GM23338 (cell line): Measurements from ENCODE around the gene ATG9B. TPM values are rescaled to one million over a fixed set of nuclear protein-coding genes. Genes with fewer than 3 reads are reported as not detected.

Experiments used
- ATAC-seq: fragments of 200-7000 bp; cut with Tn5 transposase; 3 replicates; pipeline ENCODE4 v1.9.1; 2020
- DNase-seq: peaks from one replicate; pipeline ENCODE4 v3.0.0-alpha.2; 2015; ENCODE audit warnings: low spot score
- H2AFZ ChIP-seq: fragments of 200-600 bp; sonication (generic); 2 replicates; pipeline ENCODE4 v1.8.0; 2016; ENCODE audit warnings: antibody characterized with exemption, mild to moderate bottlenecking, moderate library complexity
- H3F3A ChIP-seq: fragments of 200-600 bp; sonication (generic); replicated peaks from 2 replicates; pipeline ENCODE4 v1.8.0; 2017; ENCODE audit warnings: antibody characterized with exemption, mixed run types, low read depth
- H3K27ac ChIP-seq: fragments of 200-600 bp; sonication (generic); 2 replicates; pipeline ENCODE4 v1.6.1; 2016; ENCODE audit warnings: low read depth
- H3K27me3 ChIP-seq: fragments of 200-600 bp; sonication (generic); 2 replicates; pipeline ENCODE4 v1.8.0; 2016; ENCODE audit warnings: mild to moderate bottlenecking, mixed run types, moderate library complexity; ENCODE audit not compliant: insufficient read depth
- H3K36me3 ChIP-seq: fragments of 200-600 bp; sonication (generic); 2 replicates; pipeline ENCODE4 v1.8.0; 2016; ENCODE audit warnings: mild to moderate bottlenecking; ENCODE audit not compliant: insufficient read depth
- H3K4me1 ChIP-seq: fragments of 200-600 bp; sonication (generic); 2 replicates; pipeline ENCODE4 v1.8.0; 2016; ENCODE audit warnings: mild to moderate bottlenecking, moderate library complexity; ENCODE audit not compliant: insufficient read depth
- H3K4me2 ChIP-seq: fragments of 200-600 bp; sonication (generic); 2 replicates; pipeline ENCODE4 v1.7.1; 2017; ENCODE audit warnings: mixed run types
- H3K4me3 ChIP-seq: fragments of 200-600 bp; sonication (generic); 2 replicates; pipeline ENCODE4 v1.6.1; 2016; ENCODE audit warnings: mixed run types
- H3K79me2 ChIP-seq: fragments of 200-600 bp; sonication (generic); replicated peaks from 2 replicates; pipeline ENCODE4 v1.8.0; 2017; ENCODE audit warnings: mild to moderate bottlenecking; ENCODE audit not compliant: insufficient read depth
- H3K9me2 ChIP-seq: fragments of 200-600 bp; sonication (generic); 2 replicates; pipeline ENCODE4 v1.8.0; 2017; ENCODE audit not compliant: insufficient read depth
- H4K20me1 ChIP-seq: fragments of 200-600 bp; sonication (generic); replicated peaks from 2 replicates; pipeline ENCODE4 v1.8.0; 2017; ENCODE audit warnings: mild to moderate bottlenecking; ENCODE audit not compliant: insufficient read depth
- H3K27ac Mint-ChIP-seq: 2 replicates; pipeline ENCODE4 v1.8.0; 2020; ENCODE audit warnings: inconsistent platforms, mild to moderate bottlenecking, moderate library complexity, mixed read lengths
- H3K27me3 Mint-ChIP-seq: 3 replicates; pipeline ENCODE4 v1.8.0; 2022; ENCODE audit warnings: low read depth, mild to moderate bottlenecking, moderate library complexity, mixed read lengths, inconsistent platforms; ENCODE audit not compliant: insufficient read depth, poor library complexity
- H3K36me3 Mint-ChIP-seq: 3 replicates; pipeline ENCODE4 v1.8.0; 2021; ENCODE audit warnings: low read depth, mild to moderate bottlenecking, inconsistent platforms, moderate library complexity, mixed read lengths
- H3K4me1 Mint-ChIP-seq: 3 replicates; pipeline ENCODE4 v1.8.0; 2020; ENCODE audit warnings: mild to moderate bottlenecking, inconsistent platforms, mixed read lengths
- H3K4me3 Mint-ChIP-seq: 3 replicates; pipeline ENCODE4 v1.8.0; 2021; ENCODE audit warnings: moderate library complexity, mild to moderate bottlenecking, inconsistent platforms, mixed read lengths
- H3K9me3 Mint-ChIP-seq: 3 replicates; pipeline ENCODE4 v1.8.0; 2020; ENCODE audit warnings: moderate library complexity, mild to moderate bottlenecking, inconsistent platforms, mixed read lengths
- CREB1 ChIP-seq: fragments of 250-450 bp; sonication (Bioruptor Pico); IDR thresholded peaks from 2 replicates; pipeline ENCODE4 v1.5.0; 2020; ENCODE audit warnings: low read depth, mild to moderate bottlenecking, moderate library complexity
- CTCF ChIP-seq, 2 experiments: fragments of 200-600 bp in 1 of 2; sonication (generic) in 1 of 2; conservative IDR thresholded peaks; 2 replicates each; pipeline versions ENCODE4 v1.5.1 to v1.6.1; 2016 to 2017; ENCODE audit warnings: antibody characterized with exemption in 2 of 2, low read depth in 2 of 2, mild to moderate bottlenecking in 2 of 2, moderate library complexity in 1 of 2
- ETS1 ChIP-seq: IDR thresholded peaks from 2 replicates; pipeline ENCODE4 v1.6.1; 2016; ENCODE audit warnings: antibody characterized with exemption
- EZH2 ChIP-seq: fragments of 200-600 bp; sonication (generic); IDR thresholded peaks from one replicate; pipeline ENCODE4 v1.8.0; 2017; ENCODE audit warnings: antibody characterized with exemption, mild to moderate bottlenecking, low read depth; ENCODE audit not compliant: unreplicated experiment
- EZH2phosphoT487 ChIP-seq: fragments of 200-600 bp; sonication (generic); IDR thresholded peaks from one replicate; pipeline ENCODE4 v1.8.1; 2018; ENCODE audit warnings: antibody characterized with exemption; ENCODE audit not compliant: unreplicated experiment
- JUNB ChIP-seq: IDR thresholded peaks from one replicate; pipeline ENCODE4 v1.6.1; 2016; ENCODE audit warnings: antibody characterized with exemption; ENCODE audit not compliant: unreplicated experiment
- NANOG ChIP-seq: IDR thresholded peaks from 2 replicates; pipeline ENCODE4 v1.6.1; 2016; ENCODE audit warnings: antibody characterized with exemption, borderline replicate concordance
- POLR2AphosphoS5 ChIP-seq: IDR thresholded peaks from 2 replicates; pipeline ENCODE4 v1.6.1; 2016; ENCODE audit warnings: antibody characterized with exemption, low read depth
- REST ChIP-seq: IDR thresholded peaks from one replicate; pipeline ENCODE4 v1.6.1; 2018; ENCODE audit warnings: antibody characterized with exemption; ENCODE audit not compliant: unreplicated experiment
- STAT1 ChIP-seq: IDR thresholded peaks from one replicate; pipeline ENCODE4 v1.6.1; 2016; ENCODE audit warnings: antibody characterized with exemption; ENCODE audit not compliant: unreplicated experiment
- ZNF114 ChIP-seq: fragments of 250-450 bp; sonication (Bioruptor Pico); IDR thresholded peaks from 2 replicates; pipeline ENCODE4 v1.5.0; 2020; ENCODE audit warnings: mild to moderate bottlenecking, moderate library complexity
- ZNF331 ChIP-seq: fragments of 250-450 bp; sonication (Bioruptor Pico); IDR thresholded peaks from 2 replicates; pipeline ENCODE4 v1.5.0; 2020; ENCODE audit warnings: low read depth, mild to moderate bottlenecking, moderate library complexity
- ZNF462 ChIP-seq: fragments of 250-450 bp; sonication (Bioruptor Pico); IDR thresholded peaks from 2 replicates; pipeline ENCODE4 v1.5.0; 2020; ENCODE audit warnings: mild to moderate bottlenecking, moderate library complexity
- polyA plus RNA-seq: library from polyadenylated mRNA; unstranded; fragments of >200 nt; fragmentation: Nextera tagmentation; extraction: Ambion mirVana; gene quantifications from 2 replicates; pipeline ENCODE4 v1.2.1, GENCODE V29; 2016
- total RNA-seq: library from RNA; depleted of rRNA; stranded (reverse); fragments of >200 nt; shearing (Covaris generic); gene quantifications from 2 replicates; pipeline ENCODE4 v1.2.3, GENCODE V29; 2014

The ATG9B gene
- total and polyA plus RNA-seq, 2 experiments from 2014 or later: 1.2 to 3.4 TPM

GRCh38 chr7:150968056-150968733 lies 56.1 kb downstream of the ATG9B start:
- no peaks in the 10 kb centered on the region for H3F3A ChIP-seq
- no peaks in the 10 kb centered on the region for H3K79me2 ChIP-seq
- ATAC-seq: no peak
- DNase-seq: no peak
- no peak overlapping the region for H3K4me3 ChIP-seq
- no peaks in the 10 kb centered on the region for H4K20me1 ChIP-seq
- TF ChIP-seq EZH2phosphoT487: no peak
- no peak for TF ChIP-seq ZNF331
- TF ChIP-seq STAT1: no peak
- TF ChIP-seq NANOG: no peak
- TF ChIP-seq ZNF114 (CRISPR knock-in tag): no peak
- no peak for TF ChIP-seq JUNB
- TF ChIP-seq POLR2AphosphoS5: no peak
- TF ChIP-seq CREB1: no peak
- no peak for TF ChIP-seq REST
- no peak for TF ChIP-seq EZH2
- no peak for TF ChIP-seq CTCF (conservative IDR thresholded peaks at IDR 0.05; ENCODE audit: low read depth in 2 of 2)
- no peak for TF ChIP-seq ETS1
- no peak for TF ChIP-seq ZNF462
- H3K27ac ChIP-seq: no peak overlapping the region
- H3K4me2 ChIP-seq: no peak overlapping the region
- no peaks in the 10 kb centered on the region for H3K36me3 ChIP-seq
- no peak overlapping the region; the same call in 2 of the 3 replicates for H3K4me3 Mint-ChIP-seq
- peaks cover 10% of the 10 kb centered on the region; the same call in 1 of the 2 replicates for H3K4me1 ChIP-seq
- H3K36me3 Mint-ChIP-seq: no peaks in the 10 kb centered on the region
- peaks cover 16% of the 10 kb centered on the region for H3K27me3 Mint-ChIP-seq
- no peak overlapping the region for H2AFZ ChIP-seq
- H3K9me2 ChIP-seq: no peaks in the 10 kb centered on the region
- no peak overlapping the region for H3K27ac Mint-ChIP-seq
- H3K4me1 Mint-ChIP-seq: peaks cover 39% of the 10 kb centered on the region
- no peaks in the 10 kb centered on the region for H3K9me3 Mint-ChIP-seq
- H3K27me3 ChIP-seq: peaks cover 2% of the 10 kb centered on the region; the same call in 1 of the 2 replicates
